GM19438 (cell line): ENCODE measurements around the gene TNNI3K.

Experiments
- ATAC-seq: cut with Tn5 transposase; IDR thresholded peaks from one replicate; pipeline ENCODE4 v1.9.1; 2021; ENCODE audit warnings: low read depth; ENCODE audit not compliant: unreplicated experiment

Gene TNNI3K

GRCh38 chr1:74430342-74430934, 195.3 kb downstream of the TNNI3K start:
- no peak for ATAC-seq

GRCh38 chr1:74431531-74431930, 196.3 kb downstream of the TNNI3K start:
- ATAC-seq, result no peak

GRCh38 chr1:74432325-74432724, 197.1 kb downstream of the TNNI3K start:
- no peak for ATAC-seq

- ATAC-seq, result no peak
These were observed 199.1 kb downstream of the TNNI3K start for GRCh38 chr1:74434321-74434720.

- ATAC-seq, result no peak
These were observed 200.9 kb downstream of the TNNI3K start for GRCh38 chr1:74436078-74436477.

- no peak for ATAC-seq
These were observed 201.8 kb downstream of the TNNI3K start for GRCh38 chr1:74437035-74437434.

GRCh38 chr1:74452035-74452434, 216.8 kb downstream of the TNNI3K start:
- no peak for ATAC-seq

- no peak for ATAC-seq
These were observed 218.1 kb downstream of the TNNI3K start for GRCh38 chr1:74453277-74453676.

- ATAC-seq, result no peak
These were observed 220.2 kb downstream of the TNNI3K start for GRCh38 chr1:74455390-74455789.

GRCh38 chr1:74457253-74457652, 222.1 kb downstream of the TNNI3K start:
- no peak for ATAC-seq

- ATAC-seq, result no peak
These were observed 228.3 kb downstream of the TNNI3K start for GRCh38 chr1:74463333-74463988.

- ATAC-seq, result no peak
These were observed 228.8 kb downstream of the TNNI3K start for GRCh38 chr1:74464037-74464436.

GRCh38 chr1:74465193-74465681, 230.1 kb downstream of the TNNI3K start:
- ATAC-seq, result no peak

GRCh38 chr1:74467786-74468377, 232.7 kb downstream of the TNNI3K start:
- ATAC-seq, result no peak

- ATAC-seq, result no peak
These were observed 233.9 kb downstream of the TNNI3K start for GRCh38 chr1:74468982-74469603.

GRCh38 chr1:74470251-74470650, 235.1 kb downstream of the TNNI3K start:
- ATAC-seq, result no peak

- ATAC-seq, result no peak
These were observed 235.7 kb downstream of the TNNI3K start for GRCh38 chr1:74470936-74471335.

GRCh38 chr1:74471470-74471869, 236.3 kb downstream of the TNNI3K start:
- no peak for ATAC-seq

GRCh38 chr1:74474585-74474984, 239.4 kb downstream of the TNNI3K start:
- ATAC-seq, result no peak

- no peak for ATAC-seq
These were observed 243.8 kb downstream of the TNNI3K start for GRCh38 chr1:74478979-74479378.

GRCh38 chr1:74480068-74480467, 244.9 kb downstream of the TNNI3K start:
- ATAC-seq, result no peak

- no peak for ATAC-seq
These were observed 246.4 kb downstream of the TNNI3K start for GRCh38 chr1:74481607-74482006.
